Suppressor macrophage treated with lipopolysaccharide for 1 hour (primary cell): Measurements from ENCODE around the gene ARHGAP24.

Experiments
- DNase-seq, 3 donors: peaks; one replicate each; pipeline ENCODE4 v3.0.0-alpha.2; 2020 to 2022

Gene ARHGAP24

GRCh38 chr4:86036736-86037135 is 561.8 kb downstream of the ARHGAP24 start:
- no peak for DNase-seq

DNA sequence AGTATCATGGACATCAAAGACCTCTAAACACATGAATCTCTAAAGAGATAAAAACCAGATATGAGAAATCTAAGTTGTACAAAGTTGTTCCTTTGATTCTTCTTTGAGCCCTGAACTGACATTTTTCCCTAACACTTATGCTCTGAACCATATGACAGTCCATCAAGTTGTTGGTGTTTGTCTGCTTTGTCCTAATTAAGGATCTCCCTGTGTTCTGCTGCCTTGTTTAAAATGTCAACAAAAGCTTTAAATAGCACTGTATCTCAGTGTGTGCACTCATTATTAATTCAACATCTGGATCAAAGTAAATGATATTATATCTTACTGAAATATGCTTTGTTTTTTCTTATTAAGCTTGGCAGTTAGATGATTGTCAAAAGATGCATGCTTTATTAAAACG is 563.1 kb downstream of the ARHGAP24 start:
- DNase-seq, result no peak

- DNase-seq, result peak; percentile 65 to 78 (median 71)
Measured at GRCh38 chr4:86043755-86044592, 569.0 kb downstream of the ARHGAP24 start.

- DNase-seq, result no peak
Measured at GRCh38 chr4:86044593-86044985, 569.6 kb downstream of the ARHGAP24 start.

DNA sequence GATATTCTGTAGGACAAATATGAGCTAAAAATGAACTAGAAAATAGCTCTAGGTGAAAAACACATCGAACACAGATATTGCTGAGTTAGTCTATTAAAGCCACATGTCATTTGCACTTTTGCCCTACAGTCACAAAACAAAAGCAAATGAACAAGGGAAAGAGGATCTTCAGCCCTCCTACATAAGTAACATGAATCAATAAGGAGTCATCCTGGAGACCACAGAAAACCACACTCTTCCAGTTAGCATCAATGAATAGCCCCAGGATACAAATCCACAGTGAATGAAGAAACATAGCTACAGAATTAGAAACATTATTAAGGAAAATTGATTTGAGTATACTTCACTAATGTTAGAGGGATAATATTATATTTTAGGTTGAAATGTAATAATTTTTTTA is 573.5 kb downstream of the ARHGAP24 start:
- DNase-seq, result peak in 2 of 3 donors; percentile 15 to 24

DNA sequence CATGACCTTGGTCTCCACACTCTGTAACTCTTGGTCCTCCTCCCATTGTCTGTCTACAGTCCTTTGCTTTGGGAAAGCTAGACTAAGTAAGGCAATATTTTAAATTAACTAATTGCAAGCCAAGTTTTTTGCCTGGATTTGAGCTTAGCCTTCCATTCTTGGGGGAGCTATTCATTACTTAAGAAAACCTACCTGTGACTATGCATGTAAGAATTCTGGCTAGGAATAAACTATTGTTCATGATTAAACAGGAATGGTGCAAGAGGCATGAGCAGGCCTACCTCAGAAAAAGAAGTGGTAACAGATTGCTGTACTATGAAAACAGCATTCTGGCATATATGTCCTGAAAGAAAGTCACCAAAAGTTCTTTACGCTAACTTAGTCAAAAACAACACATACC is 575.5 kb downstream of the ARHGAP24 start:
- no peak for DNase-seq
